Testis (tissue), 2 donors: Measurements from ENCODE around the gene OR2T10.
"Not testable (repeated sequence)": the region's sequence is repeated elsewhere in the genome, so short reads cannot be mapped to it uniquely, and the experiment has no call there.

Experiments
- POLR2A ChIP-seq: fragments of 450-650 bp; IDR thresholded peaks from one replicate; pipeline ENCODE4 v1.6.1; 2017; ENCODE audit warnings: antibody characterized with exemption, mild to moderate bottlenecking, moderate library complexity
- TF ChIP-seq, protein P1 (sequence below), 3 experiments: fragments of 450-650 bp in 2 of 3; fragments of 200-600 bp in 1 of 3; sonication (generic) in 1 of 3; IDR thresholded peaks; one replicate each; pipeline ENCODE4 v1.5.1; 2016 to 2019; ENCODE audit warnings: antibody characterized with exemption in 3 of 3, mild to moderate bottlenecking in 2 of 3, moderate library complexity in 1 of 3

DNA sequence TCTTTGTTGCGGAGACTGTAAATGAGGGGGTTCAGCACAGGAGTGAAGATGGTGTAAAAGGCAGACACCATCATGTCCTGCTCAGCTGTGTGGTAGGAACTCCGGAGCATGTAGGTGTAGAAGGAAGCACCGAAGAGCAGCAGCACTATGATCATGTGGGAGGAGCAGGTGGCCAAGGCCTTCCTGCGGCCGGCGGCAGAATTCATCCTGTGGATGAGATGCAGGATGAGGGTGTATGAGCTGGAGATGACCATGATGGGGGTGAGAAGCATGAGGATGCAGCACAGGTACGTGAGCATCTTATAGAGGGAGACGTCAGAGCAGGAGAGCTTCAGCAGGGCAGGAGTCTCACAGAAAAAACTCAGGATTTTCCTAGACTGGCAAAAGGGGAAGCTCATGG is 23.6 kb downstream of the OR2T10 start:
- TF ChIP-seq POLR2A, result not testable (repeated sequence)
- TF ChIP-seq, protein P1, sequence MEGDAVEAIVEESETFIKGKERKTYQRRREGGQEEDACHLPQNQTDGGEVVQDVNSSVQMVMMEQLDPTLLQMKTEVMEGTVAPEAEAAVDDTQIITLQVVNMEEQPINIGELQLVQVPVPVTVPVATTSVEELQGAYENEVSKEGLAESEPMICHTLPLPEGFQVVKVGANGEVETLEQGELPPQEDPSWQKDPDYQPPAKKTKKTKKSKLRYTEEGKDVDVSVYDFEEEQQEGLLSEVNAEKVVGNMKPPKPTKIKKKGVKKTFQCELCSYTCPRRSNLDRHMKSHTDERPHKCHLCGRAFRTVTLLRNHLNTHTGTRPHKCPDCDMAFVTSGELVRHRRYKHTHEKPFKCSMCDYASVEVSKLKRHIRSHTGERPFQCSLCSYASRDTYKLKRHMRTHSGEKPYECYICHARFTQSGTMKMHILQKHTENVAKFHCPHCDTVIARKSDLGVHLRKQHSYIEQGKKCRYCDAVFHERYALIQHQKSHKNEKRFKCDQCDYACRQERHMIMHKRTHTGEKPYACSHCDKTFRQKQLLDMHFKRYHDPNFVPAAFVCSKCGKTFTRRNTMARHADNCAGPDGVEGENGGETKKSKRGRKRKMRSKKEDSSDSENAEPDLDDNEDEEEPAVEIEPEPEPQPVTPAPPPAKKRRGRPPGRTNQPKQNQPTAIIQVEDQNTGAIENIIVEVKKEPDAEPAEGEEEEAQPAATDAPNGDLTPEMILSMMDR (IDR thresholded peaks at IDR 0.05), result not testable (repeated sequence)
